ENCODE data around the gene PSMB2. TPM values are rescaled to one million over a fixed set of nuclear protein-coding genes. Genes with fewer than 3 reads are reported as not detected.

Gene PSMB2
- total RNA-seq, 1 experiment from 2014 or later = 59.9 TPM

DNA sequence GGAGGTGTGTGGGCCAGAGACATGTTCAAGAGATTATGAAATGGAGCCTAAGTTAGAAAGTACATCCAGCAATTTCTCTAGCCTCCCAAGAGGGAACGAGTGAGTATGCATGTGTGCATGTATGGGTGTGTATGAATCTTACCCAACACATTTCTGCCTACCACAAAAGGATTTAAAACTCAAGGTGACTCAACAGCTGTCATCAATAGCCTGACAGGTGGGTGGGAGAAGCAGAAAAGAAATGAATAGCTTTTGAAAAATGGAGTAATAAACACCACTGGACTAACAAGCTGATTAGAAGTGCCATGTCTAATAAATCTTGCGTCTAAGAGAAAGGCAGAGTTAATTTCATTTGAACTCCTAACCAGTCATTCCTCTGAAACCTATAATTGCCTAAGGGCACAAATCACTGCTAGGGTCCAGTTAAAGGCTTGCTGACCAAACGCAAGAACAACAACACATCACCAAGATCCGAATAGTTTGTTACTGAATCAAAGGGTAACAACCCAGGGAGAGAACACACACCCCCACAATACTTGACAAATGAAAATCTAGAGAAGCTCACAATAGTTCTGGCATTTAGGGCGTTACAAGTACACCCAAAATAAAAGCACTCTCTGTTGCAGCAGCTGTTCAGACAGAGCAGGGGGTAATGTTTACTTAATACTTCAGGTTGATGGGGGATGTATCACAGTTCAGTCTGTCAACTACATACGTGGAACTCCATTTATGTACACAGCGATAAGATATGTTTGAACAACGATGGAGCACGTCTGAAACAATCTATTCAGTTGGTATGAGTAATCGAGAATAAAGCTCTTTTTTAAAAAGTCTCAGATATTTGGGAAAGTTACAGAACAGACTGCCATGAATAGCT, 85.5 kb downstream of the PSMB2 start:
- Histone ChIP-seq H3K4me1 (peaks cover 12% of the 10 kb centered on the region), H3K27me3 (replicated peaks; ENCODE audit: control insufficient read depth, insufficient read depth, low read length) (no peaks in the 10 kb centered on the region), H3K4me3 (ENCODE audit: low read depth, low read length) (peak overlapping the region; percentile 89), H3K36me3 (ENCODE audit: control insufficient read depth, insufficient read depth, low read length) (no peaks in the 10 kb centered on the region; the same call in 1 of the 2 replicates), H3K9me3 (no peaks in the 10 kb centered on the region)
- peak in 1 of 2 experiments; percentile 24 for DNase-seq
- no TSS peak for BruUV-seq (replicated peaks)
- H3K4me1 Mint-ChIP-seq (ENCODE audit: low read depth, unreplicated experiment) = no peaks in the 10 kb centered on the region
- ChIA-PET POLR2A (interaction anchor here (0.6 to 1.2 kb wide), 2 partner anchors 123 to 214 kb away, joined by 3 to 6 read pairs; partner anchors contain the start of gene CLSPN), CTCF (interaction anchor here (1.0 to 1.3 kb wide), 3 partner anchors 9 to 213 kb away, joined by 3 to 6 read pairs (median 5); partner anchors contain the start of gene CLSPN)
- peak overlapping the region; percentile 93 for H3K27ac Mint-ChIP-seq (ENCODE audit: unreplicated experiment)
- H3K9me3 Mint-ChIP-seq (ENCODE audit: unreplicated experiment) = no peaks in the 10 kb centered on the region
- peak overlapping the region; percentile 89 for H3K4me3 Mint-ChIP-seq (ENCODE audit: unreplicated experiment)
- intact Hi-C loops (cut with micrococcal nuclease; ENCODE audit: unreplicated experiment) = loop anchor here (5.0 to 10.0 kb wide), 2 partner anchors 364 to 481 kb away; partner anchors contain the start of genes SFPQ and ZMYM1
- TF ChIP-seq, protein P1, sequence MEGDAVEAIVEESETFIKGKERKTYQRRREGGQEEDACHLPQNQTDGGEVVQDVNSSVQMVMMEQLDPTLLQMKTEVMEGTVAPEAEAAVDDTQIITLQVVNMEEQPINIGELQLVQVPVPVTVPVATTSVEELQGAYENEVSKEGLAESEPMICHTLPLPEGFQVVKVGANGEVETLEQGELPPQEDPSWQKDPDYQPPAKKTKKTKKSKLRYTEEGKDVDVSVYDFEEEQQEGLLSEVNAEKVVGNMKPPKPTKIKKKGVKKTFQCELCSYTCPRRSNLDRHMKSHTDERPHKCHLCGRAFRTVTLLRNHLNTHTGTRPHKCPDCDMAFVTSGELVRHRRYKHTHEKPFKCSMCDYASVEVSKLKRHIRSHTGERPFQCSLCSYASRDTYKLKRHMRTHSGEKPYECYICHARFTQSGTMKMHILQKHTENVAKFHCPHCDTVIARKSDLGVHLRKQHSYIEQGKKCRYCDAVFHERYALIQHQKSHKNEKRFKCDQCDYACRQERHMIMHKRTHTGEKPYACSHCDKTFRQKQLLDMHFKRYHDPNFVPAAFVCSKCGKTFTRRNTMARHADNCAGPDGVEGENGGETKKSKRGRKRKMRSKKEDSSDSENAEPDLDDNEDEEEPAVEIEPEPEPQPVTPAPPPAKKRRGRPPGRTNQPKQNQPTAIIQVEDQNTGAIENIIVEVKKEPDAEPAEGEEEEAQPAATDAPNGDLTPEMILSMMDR (IDR thresholded peaks at IDR 0.05; ENCODE audit: insufficient read depth in 1 of 2, low read depth in 1 of 2, low read length in 1 of 2, severe bottlenecking in 1 of 2, unreplicated experiment in 1 of 2) = no peak
- H3K36me3 Mint-ChIP-seq (ENCODE audit: insufficient read depth, unreplicated experiment) = peaks cover 47% of the 10 kb centered on the region
- H3K27me3 Mint-ChIP-seq (ENCODE audit: insufficient read depth, unreplicated experiment) = no peaks in the 10 kb centered on the region

DNA sequence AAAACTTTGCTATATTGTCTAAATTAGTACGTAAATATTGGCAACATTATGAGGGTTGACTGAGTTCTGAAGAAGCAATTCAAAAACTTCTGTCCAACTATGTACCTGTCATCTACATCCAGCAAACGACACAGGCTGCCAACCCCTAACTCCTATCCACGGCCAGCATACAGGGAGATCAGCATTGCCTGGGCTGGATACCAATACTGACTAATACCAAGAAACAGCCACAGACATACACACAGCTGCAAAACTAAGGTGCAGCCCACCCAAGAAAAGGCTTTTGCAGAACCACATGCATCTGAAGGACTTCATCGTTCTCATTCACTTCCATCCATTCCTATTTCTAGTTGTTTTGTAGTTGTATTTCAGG, 86.1 kb downstream of the PSMB2 start:
- peaks cover 12% of the 10 kb centered on the region for H3K4me1 ChIP-seq
- POLR2A ChIA-PET = no interaction called here
- intact Hi-C loops (cut with micrococcal nuclease; ENCODE audit: unreplicated experiment) = loop anchor here (5.0 to 10.0 kb wide), 2 partner anchors 363 to 480 kb away; partner anchors contain the start of genes SFPQ and ZMYM1
- Mint-ChIP-seq H3K4me3 (ENCODE audit: unreplicated experiment) (peak overlapping the region; percentile 89), H3K27me3 (ENCODE audit: insufficient read depth, unreplicated experiment) (no peaks in the 10 kb centered on the region), H3K9me3 (ENCODE audit: unreplicated experiment) (no peaks in the 10 kb centered on the region), H3K27ac (ENCODE audit: unreplicated experiment) (no peak overlapping the region), H3K36me3 (ENCODE audit: insufficient read depth, unreplicated experiment) (peaks cover 45% of the 10 kb centered on the region), H3K4me1 (ENCODE audit: low read depth, unreplicated experiment) (no peaks in the 10 kb centered on the region)
- H3K9me3 ChIP-seq = no peaks in the 10 kb centered on the region
- TF ChIP-seq, protein P1 (IDR thresholded peaks at IDR 0.05; ENCODE audit: insufficient read depth in 1 of 2, low read depth in 1 of 2, low read length in 1 of 2, severe bottlenecking in 1 of 2, unreplicated experiment in 1 of 2) = no peak
- CTCF ChIA-PET = no interaction called here
- H3K27me3 ChIP-seq (replicated peaks; ENCODE audit: control insufficient read depth, insufficient read depth, low read length) = no peaks in the 10 kb centered on the region
- peak overlapping the region; percentile 23 for H3K4me3 ChIP-seq (ENCODE audit: low read depth, low read length)
- no TSS peak for BruUV-seq (replicated peaks)
- no peak for DNase-seq
- no peaks in the 10 kb centered on the region; the same call in 1 of the 2 replicates for H3K36me3 ChIP-seq (ENCODE audit: control insufficient read depth, insufficient read depth, low read length)

DNA sequence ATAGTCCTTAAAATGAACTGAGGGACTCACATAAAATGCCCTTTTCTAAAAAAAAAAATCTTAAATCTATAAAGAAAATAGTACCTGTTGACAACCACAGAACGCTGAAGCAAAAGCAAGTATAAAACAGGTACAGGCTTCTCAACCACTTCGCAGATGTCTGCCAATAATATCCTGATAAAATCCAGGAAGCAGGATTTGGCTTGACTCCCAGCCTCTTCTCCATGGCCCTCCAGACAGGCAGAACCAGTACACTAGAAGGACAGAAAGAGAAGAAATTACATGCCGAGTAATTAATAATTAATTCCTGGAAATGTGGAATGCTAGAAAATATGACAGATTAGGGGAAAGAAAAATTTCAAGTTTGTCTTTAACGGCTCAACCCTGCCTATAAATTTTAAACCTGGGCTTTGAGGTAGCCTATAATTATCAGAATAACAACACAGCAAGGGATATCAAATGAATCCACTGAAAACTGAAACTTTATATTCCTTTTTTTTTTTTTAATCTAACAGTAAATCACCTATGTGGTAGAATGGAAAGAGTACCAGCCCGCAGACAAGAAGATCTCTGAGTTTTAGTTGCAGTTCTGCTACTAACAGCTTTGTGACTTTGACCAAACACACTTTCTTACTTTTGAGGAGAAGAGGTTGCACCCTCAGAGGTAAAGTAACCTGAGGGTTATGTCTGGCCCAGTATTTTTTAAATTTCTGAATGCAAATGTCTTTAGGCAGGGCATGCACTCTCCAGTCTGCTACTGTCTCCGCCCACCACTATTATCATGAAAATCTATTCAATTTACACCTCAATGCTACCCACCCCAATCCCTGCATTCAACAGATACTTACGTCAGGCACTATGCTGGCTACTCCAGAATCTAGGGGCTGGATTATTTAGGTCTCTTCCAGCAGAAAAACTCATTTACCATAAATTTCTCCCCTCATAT, 86.8 kb downstream of the PSMB2 start:
- ChIA-PET POLR2A (no interaction called here), CTCF (no interaction called here)
- peaks cover 12% of the 10 kb centered on the region for H3K4me1 ChIP-seq
- Mint-ChIP-seq H3K36me3 (ENCODE audit: insufficient read depth, unreplicated experiment) (peaks cover 45% of the 10 kb centered on the region), H3K4me1 (ENCODE audit: low read depth, unreplicated experiment) (no peaks in the 10 kb centered on the region), H3K27me3 (ENCODE audit: insufficient read depth, unreplicated experiment) (no peaks in the 10 kb centered on the region), H3K27ac (ENCODE audit: unreplicated experiment) (no peak overlapping the region), H3K4me3 (ENCODE audit: unreplicated experiment) (no peak overlapping the region), H3K9me3 (ENCODE audit: unreplicated experiment) (no peaks in the 10 kb centered on the region)
- no peaks in the 10 kb centered on the region for H3K9me3 ChIP-seq
- TF ChIP-seq, protein P1 (IDR thresholded peaks at IDR 0.05; ENCODE audit: insufficient read depth in 1 of 2, low read depth in 1 of 2, low read length in 1 of 2, severe bottlenecking in 1 of 2, unreplicated experiment in 1 of 2) = no peak
- H3K36me3 ChIP-seq (ENCODE audit: control insufficient read depth, insufficient read depth, low read length) = no peaks in the 10 kb centered on the region; the same call in 1 of the 2 replicates
- no peak for DNase-seq
- BruUV-seq (replicated peaks) = no TSS peak
- no peaks in the 10 kb centered on the region for H3K27me3 ChIP-seq (replicated peaks; ENCODE audit: control insufficient read depth, insufficient read depth, low read length)
- no peak overlapping the region for H3K4me3 ChIP-seq (ENCODE audit: low read depth, low read length)
- intact Hi-C loops (cut with micrococcal nuclease; ENCODE audit: unreplicated experiment) = loop anchor here (5.0 to 10.0 kb wide), 2 partner anchors 362 to 480 kb away; partner anchors contain the start of genes SFPQ and ZMYM1
